Loucy (cell line): ENCODE results near the gene AGRN.

Experiments
- CTCF ChIP-seq: fragments of 200-600 bp; sonication (generic); conservative IDR thresholded peaks from 2 replicates; pipeline ENCODE4 v1.5.1; 2014; ENCODE audit warnings: mild to moderate bottlenecking, antibody characterized with exemption, low read length
- EZH2phosphoT487 ChIP-seq: fragments of 200-600 bp; IDR thresholded peaks from 2 replicates; pipeline ENCODE4 v1.6.1; 2018; ENCODE audit warnings: antibody characterized with exemption, mild to moderate bottlenecking, moderate library complexity, borderline replicate concordance

GRCh38 chr1:1085911-1086841, 66.3 kb downstream of the AGRN start:
- TF ChIP-seq CTCF = no peak
- no peak for TF ChIP-seq EZH2phosphoT487
